Hematopoietic multipotent progenitor cell treated with erythropoietin and hydrocortisone succinate and interleukin-3 and kit ligand, for 6 days (in vitro differentiated cells): Measurements from ENCODE around the gene RP9.
A peak's percentile ranks its signal among the peaks of the same experiment; 100 is the strongest.
"Not testable (repeated sequence)": the region's sequence is repeated elsewhere in the genome, so short reads cannot be mapped to it uniquely, and the experiment has no call there.

Experiments used
- DNase-seq: peaks from one replicate; pipeline ENCODE4 v3.0.0-alpha.2; 2015

RP9 gene

GRCh38 chr7:33100770-33101169, 8.4 kb downstream of the RP9 start:
- no peak for DNase-seq

DNA sequence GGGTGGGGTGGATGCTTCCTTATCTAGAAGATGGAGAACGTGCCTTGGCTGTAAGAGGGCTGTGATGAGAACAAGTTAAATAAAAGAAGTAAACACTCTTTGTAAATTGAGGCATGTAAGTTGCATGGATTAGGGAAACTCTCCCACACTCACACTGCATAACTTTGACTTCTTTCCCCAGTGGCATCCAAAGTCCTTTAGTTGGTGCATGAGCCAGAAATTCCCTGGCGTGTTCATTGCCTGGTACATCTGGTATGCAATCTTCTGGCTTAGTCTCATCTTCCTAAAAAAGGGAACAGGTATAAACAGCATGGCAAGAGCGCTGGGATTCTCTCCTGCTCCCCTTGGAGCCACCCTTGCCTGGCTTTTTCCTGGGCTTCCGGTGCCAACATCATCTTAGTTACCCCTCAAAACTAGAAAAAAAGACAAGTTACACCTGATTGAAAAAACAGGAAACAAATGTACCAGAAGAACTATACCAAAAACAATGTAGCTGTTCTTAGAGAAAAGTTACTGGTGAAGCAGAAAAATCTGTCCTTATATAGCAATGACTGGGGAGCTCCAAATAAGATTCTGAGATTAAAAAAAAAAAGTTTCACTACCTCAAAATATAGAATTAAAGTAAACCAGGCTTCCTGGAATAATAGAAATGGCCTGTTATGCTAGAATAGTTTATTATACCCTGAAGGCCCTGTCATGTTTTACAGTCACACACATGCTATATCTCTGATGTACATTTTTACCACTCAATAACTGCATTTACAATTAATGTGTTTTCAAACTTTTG, 9.9 kb downstream of the RP9 start:
- DNase-seq = no peak

GRCh38 chr7:33094745-33095275, 14.4 kb downstream of the RP9 start:
- not testable (repeated sequence) for DNase-seq

- no peak for DNase-seq
These were observed 15.9 kb downstream of the RP9 start for GRCh38 chr7:33093266-33093665.

DNA sequence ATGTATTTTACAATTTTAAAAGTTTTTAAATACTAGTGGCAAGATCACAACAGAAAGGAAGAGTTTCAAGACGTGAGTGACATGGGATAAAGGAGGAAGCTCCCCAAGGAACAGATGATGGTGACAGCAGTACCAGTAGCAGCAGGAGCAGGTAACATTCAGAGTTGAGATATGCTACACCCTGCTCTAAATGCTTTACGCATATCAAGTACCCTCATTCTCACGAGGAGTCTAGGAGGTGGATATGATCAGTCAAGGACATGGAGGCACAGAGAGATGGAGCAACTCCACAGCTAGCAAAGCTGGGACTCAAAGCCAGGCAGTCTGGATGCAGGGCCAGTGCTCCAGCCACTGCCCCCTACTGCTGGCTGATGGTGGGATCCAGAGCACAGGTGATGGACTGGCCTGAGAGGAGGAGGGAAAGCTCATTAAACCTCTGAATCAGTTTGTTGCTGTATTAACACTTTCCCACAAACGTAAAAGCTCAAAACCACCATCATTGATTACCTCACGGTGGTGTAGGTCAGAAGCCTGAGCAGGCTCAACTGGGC, 17.5 kb downstream of the RP9 start:
- DNase-seq = no peak

- no peak for DNase-seq
These were observed 18.1 kb downstream of the RP9 start for GRCh38 chr7:33091111-33091531.

DNA sequence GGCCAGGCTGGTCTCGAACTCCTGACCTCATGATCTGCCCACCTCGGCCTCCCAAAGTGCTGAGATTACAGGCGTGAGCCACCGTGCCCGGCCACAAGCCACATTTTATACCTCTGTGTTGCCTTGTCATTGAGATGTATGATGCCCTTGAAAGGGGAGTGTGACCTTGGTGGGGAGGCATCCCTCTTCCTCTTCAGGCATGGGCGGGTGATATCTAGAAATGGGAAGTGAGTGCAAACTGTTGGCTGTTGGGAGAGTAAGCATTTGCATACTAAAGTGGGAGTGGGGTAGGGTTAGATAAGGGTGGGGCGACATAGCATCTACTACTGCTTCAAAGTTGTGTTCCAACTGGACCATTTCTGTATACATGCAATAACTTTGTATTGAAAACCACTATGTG, 20.1 kb downstream of the RP9 start:
- DNase-seq = no peak

DNA sequence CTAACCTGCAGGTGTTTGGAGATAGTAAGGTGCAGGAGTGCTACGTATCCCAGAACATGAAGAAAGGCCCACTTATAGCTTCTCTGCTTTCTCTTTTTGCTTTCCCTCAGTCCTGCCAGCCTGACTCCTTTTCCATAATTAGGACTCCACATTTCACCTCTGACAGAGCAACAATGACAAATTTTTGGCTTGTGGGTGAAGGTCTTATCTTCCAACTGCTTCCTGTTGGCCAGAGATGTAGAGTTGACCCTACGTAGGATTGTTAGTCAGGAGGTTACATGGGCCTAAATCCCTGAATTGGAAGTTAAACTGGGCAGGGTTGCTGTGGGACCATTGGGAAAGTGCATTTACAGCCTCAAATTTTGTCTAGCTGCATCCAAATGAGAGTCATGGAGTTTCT, 21.3 kb downstream of the RP9 start:
- DNase-seq = no peak

GRCh38 chr7:33087356-33087755, 21.8 kb downstream of the RP9 start:
- DNase-seq = no peak

DNA sequence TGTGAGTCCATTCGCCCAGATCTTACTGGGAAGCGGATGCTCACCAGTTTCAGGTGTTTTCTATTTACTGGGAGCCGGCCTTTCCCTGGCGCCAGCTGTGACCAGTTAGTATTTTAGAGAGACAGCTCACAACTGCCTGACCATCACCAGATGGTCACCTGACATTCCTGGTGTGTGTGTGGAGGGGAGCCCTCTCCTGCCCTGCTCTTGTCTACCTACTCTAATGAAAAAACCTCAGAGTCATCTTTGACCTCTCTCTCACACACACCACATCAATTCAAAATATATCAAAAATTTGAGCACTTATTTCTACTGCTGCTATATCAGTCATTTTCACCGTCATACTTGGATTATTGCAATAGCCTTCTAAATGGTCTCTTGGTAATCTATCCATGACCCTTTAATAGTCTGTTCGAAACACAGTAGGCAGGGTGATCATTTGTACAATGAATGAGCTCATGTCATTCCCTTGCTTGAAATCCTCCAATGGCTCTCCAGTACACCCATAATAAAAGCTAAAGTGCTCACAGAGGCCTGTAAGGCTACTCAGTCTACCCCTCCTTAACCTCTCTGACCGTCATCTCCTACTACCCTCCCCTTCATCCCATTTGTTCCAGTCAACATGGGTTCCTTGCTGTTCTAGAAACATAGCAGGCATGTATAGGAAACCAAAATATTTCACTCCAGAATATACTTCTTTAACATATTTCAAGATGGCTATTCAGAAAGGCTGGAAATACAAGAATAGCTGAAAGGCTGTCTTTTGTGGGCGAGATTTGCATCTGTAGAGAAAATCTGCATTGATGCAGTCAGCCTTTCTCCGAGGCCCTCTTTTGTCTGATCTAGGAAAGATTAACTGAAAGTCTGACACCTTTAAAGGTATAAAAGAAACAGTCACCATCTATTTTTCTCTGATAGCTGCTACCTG, 29.2 kb downstream of the RP9 start:
- no peak for DNase-seq

GRCh38 chr7:33079096-33079495, 30.1 kb downstream of the RP9 start:
- DNase-seq = no peak

DNA sequence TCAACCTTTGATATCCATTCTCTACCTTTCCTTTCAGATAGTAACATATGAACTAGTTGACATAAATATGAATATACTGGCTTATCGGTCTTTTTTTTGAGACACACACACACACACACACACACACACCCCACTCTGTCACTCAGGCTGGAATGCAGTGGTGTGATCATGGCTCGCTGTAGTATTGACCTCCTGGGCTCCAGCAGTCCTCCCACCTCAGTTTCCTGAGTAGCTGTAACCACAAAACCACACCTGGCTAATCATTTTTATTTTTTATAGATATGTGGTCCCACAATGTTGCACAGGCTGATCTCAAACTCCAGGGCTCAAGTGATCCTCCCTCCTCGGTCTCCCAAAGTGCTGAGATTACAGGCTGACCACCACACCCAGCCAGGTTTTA, 32.5 kb downstream of the RP9 start:
- no peak for DNase-seq

- DNase-seq = no peak
These were observed 33.2 kb downstream of the RP9 start for GRCh38 chr7:33075818-33076518.

GRCh38 chr7:33073243-33073642, 36.0 kb downstream of the RP9 start:
- DNase-seq = no peak

- DNase-seq = no peak
These were observed 36.7 kb downstream of the RP9 start for GRCh38 chr7:33072471-33072870.

DNA sequence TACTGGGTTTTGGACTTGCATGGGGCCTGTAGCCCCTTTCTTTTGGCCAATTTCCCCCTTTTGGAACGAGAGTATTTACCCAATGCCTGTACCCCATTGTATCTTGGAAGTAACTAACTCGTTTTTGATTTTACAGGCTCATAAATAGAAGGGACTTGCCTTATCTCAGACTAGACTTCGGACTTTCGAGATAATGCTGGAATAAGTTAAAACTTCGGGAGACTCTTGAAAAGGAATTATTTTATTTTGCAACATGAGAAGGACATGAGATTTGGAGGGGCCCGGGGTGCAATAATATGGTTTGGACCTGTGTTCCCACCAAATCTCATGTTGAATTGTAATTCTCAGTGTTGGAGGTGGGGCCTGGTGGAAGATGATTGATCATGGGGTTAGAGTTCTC, 38.4 kb downstream of the RP9 start:
- no peak for DNase-seq

- no peak for DNase-seq
These were observed 38.9 kb downstream of the RP9 start for GRCh38 chr7:33070277-33070676.

- DNase-seq = no peak
These were observed 41.3 kb downstream of the RP9 start for GRCh38 chr7:33067921-33068320.

DNA sequence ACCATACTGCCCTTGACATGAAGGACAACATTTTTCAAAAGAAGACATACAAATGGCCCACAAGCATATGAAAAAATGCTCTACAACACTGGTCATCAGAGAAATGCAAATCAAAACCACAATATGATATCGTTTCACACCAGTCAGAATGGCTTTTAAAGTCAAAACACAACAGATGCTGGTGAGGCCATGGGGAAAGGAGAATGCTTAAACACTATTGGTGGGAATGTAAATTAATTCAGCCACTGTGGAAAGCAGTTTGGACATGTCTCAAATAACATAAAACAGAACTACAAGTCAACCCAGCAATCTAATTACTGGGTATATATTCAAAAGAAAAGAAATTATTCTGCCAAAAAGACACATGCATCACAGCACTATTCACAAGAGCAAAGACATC, 42.4 kb downstream of the RP9 start:
- DNase-seq = no peak

- no peak for DNase-seq
These were observed 43.2 kb downstream of the RP9 start for GRCh38 chr7:33065981-33066380.

DNA sequence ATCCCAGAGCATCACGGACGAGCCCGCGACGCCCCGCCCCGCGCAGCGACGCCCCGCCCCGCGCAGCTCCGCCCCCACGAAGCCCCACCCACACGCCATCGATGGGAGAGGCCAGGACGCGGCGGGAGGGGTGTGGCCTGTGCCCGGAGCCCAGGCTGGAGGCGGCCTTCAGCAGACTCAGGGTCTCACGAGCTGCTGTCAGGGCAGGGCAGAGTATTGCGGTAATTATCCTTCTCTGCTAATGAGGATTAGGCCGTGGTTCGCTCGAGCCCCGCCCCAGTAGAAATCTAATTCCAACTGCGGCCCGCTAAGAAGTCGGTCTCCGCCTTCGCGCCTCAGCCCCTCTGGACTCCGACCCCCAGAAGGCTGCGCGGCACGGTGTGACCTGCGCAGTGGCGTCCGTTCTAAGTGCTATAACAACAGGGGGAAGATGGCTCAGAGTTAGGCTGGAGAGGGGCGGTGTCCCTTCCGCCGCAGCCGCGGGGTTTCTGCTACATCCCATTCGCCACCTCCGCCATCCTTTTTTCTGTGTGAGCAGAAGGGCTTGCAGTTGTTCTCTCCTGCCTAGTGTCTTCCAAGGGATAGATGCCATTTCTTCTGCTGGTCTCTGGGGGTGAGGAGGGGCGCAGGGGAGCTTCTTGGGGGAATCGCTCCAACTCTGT, 46.3 kb downstream of the RP9 start:
- peak; percentile 97 for DNase-seq
